ENCODE results near the gene KANK3. TPM values are rescaled to one million over a fixed set of nuclear protein-coding genes. Genes with fewer than 3 reads are reported as not detected.
"Not testable (repeated sequence)": the region's sequence is repeated elsewhere in the genome, so short reads cannot be mapped to it uniquely, and the experiment has no call there.

KANK3 gene
- total RNA-seq, 4 donors from 2014 or later: 3.2 to 10.5 (median 4.1) TPM

DNA sequence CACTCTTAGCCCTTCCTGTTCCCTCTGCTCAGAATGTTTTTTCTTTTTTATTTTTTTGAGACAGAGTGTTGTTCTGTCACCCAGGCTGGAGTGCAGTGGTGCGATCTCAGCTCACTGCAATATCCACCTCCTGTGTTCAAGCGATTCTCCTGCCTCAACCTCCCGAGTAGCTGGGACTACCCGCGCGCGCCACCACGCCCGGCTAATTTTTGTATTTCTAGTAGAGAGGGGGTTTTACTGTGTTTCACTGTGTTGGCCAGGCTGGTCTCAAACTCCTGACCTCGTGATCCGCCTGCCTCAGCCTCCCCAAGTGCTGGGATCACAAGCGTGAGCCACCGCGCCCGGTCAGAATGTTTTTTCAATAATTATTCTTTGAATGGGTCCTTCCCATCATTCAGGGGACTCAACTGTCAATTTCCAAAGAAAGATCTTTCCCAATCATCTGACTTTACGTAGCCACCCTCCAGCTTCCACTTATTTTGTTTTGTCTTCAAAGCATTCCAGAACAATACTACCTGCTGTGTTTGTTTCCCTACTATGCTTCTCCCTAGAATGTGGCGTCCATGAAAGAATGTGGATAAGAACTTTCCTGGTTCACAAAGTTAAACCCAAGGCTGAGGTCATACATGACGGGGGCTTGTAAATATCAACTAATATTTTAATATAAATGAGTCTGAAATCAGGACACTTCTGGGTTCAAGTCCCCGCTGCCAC, 23.1 kb downstream of the KANK3 start:
- peaks cover 0 to 7% (median 0%) of the 10 kb centered on the region in 4 donors for H3K36me3 ChIP-seq
- DNase-seq: no peak
- peak overlapping the region in 3 of 4 donors; percentile 76 to 88 (median 86) for H3K4me3 ChIP-seq
- intact Hi-C loops (cut with DNase I; ENCODE audit: low total_unique reads) (no loop called here), in situ Hi-C loops (cut with MboI; ENCODE audit: low pct_ligation_motif_present in 1 of 4, low pct_unique_long_range_greater_than_20kb in 1 of 4, low sequenced_read_pairs in 3 of 4) (loop anchor here in 1 of 4 donors (5.0 kb wide), 1 partner anchor 53 kb away; no protein-coding TSS in a partner anchor)
- TF ChIP-seq POLR2A (IDR thresholded peaks at IDR 0.05) (no peak), POLR2AphosphoS5 (IDR thresholded peaks at IDR 0.05) (no peak), EP300 (IDR thresholded peaks at IDR 0.05; ENCODE audit: low read depth) (no peak)
- TF ChIP-seq, protein P1, sequence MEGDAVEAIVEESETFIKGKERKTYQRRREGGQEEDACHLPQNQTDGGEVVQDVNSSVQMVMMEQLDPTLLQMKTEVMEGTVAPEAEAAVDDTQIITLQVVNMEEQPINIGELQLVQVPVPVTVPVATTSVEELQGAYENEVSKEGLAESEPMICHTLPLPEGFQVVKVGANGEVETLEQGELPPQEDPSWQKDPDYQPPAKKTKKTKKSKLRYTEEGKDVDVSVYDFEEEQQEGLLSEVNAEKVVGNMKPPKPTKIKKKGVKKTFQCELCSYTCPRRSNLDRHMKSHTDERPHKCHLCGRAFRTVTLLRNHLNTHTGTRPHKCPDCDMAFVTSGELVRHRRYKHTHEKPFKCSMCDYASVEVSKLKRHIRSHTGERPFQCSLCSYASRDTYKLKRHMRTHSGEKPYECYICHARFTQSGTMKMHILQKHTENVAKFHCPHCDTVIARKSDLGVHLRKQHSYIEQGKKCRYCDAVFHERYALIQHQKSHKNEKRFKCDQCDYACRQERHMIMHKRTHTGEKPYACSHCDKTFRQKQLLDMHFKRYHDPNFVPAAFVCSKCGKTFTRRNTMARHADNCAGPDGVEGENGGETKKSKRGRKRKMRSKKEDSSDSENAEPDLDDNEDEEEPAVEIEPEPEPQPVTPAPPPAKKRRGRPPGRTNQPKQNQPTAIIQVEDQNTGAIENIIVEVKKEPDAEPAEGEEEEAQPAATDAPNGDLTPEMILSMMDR (IDR thresholded peaks at IDR 0.05): no peak
- WGBS, 2 donors (ENCODE audit: low coverage in 1 of 2): 65 to 84% methylated on average over 5 to 19 of the region's 19 CpGs
- H3K4me1 ChIP-seq: peaks cover 20 to 29% (median 24%) of the 10 kb centered on the region in 4 donors
- H3K27ac ChIP-seq: peak overlapping the region; percentile 90 to 96 (median 94)
- no peaks in the 10 kb centered on the region for H3K27me3 ChIP-seq
- no peaks in the 10 kb centered on the region for H3K9me3 ChIP-seq

DNA sequence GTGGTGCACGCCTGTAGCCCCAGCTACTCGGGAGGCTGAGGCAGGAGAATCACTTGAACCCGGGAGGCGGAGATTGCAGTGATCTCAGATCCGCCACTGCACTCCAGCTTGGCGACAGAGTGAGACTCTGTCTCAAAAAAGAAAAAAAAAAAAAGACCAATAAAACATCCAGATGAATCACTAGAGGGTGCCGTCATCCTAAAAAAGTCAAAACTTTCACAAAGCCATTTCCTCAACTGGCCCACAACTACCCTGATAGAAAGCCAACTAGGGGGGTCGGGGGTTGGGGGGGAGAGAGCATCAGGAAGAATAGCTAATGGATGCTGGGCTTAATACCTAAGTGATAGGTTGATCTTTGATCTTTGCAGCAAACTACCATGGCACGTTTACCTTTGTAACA, 24.2 kb downstream of the KANK3 start:
- in situ Hi-C loops (cut with MboI; ENCODE audit: low pct_ligation_motif_present in 1 of 4, low pct_unique_long_range_greater_than_20kb in 1 of 4, low sequenced_read_pairs in 3 of 4); DNase-seq; intact Hi-C loops (cut with DNase I; ENCODE audit: low total_unique reads): not testable (repeated sequence)

DNA sequence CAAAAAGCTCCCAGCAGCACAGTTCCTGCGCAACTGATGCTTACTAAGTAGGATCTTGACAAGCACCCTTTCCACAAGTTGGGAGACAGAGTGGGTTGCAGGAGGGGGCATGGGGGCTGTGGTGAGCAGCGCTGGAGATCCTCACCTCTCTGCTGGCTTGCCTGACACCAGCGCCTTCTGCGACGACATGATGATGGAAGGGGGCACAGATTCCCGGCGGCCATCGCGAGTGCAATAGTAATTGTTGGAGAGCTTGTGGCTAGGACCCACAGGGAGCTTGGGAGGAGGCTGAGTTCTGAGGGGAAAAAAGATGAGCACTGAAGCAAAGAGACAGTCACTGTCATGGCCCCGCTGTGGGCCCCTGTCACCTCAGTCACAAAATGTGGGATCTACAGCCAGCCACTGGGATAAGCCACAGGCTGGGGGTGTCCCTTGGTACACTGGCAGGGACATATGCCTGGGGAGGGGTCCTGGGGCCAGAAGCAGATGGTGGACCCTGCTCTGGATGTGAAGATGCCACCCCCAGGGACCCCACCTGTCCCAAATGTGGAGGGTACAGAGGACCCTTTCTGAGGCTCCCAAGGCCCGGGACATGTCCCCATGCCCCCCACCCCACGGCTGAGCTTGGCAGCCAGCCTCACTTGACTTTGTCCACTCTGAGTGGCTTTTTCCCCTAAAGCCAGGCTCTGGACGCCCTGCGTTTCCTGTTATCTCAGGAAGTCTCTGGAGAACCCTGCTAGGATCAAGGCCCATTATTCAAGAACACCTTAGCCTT, 26.5 kb downstream of the KANK3 start:
- TF ChIP-seq EP300 (IDR thresholded peaks at IDR 0.05; ENCODE audit: low read depth) (no peak), POLR2A (IDR thresholded peaks at IDR 0.05) (no peak), POLR2AphosphoS5 (IDR thresholded peaks at IDR 0.05) (no peak)
- TF ChIP-seq, protein P1 (IDR thresholded peaks at IDR 0.05): no peak
- H3K27ac ChIP-seq: no peak overlapping the region
- peaks cover 9 to 20% (median 14%) of the 10 kb centered on the region in 4 donors for H3K4me1 ChIP-seq
- in situ Hi-C loops (cut with MboI; ENCODE audit: low pct_ligation_motif_present in 1 of 4, low pct_unique_long_range_greater_than_20kb in 1 of 4, low sequenced_read_pairs in 3 of 4): no loop called here
- no peaks in the 10 kb centered on the region for H3K27me3 ChIP-seq
- peaks cover 0 to 18% (median 5%) of the 10 kb centered on the region in 4 donors for H3K36me3 ChIP-seq
- no peak for DNase-seq
- no peaks in the 10 kb centered on the region for H3K9me3 ChIP-seq
- intact Hi-C loops (cut with DNase I; ENCODE audit: low total_unique reads): no loop called here
- 63 to 89% methylated on average over 2 to 14 of the region's 14 CpGs for WGBS, 2 donors (ENCODE audit: low coverage in 1 of 2)
- no peak overlapping the region for H3K4me3 ChIP-seq

More for the DNA sequence above, 24.2 kb downstream of the KANK3 start:
- H3K27ac ChIP-seq, H3K4me3 ChIP-seq, H3K27me3 ChIP-seq, H3K9me3 ChIP-seq: not testable (repeated sequence)
- peaks cover 20 to 29% (median 24%) of the 10 kb centered on the region in 4 donors for H3K4me1 ChIP-seq
- WGBS, 2 donors (ENCODE audit: low coverage in 1 of 2): 40 to 80% methylated on average over 1 to 9 of the region's 9 CpGs
- peaks cover 0 to 18% (median 4%) of the 10 kb centered on the region in 4 donors for H3K36me3 ChIP-seq

DNA sequence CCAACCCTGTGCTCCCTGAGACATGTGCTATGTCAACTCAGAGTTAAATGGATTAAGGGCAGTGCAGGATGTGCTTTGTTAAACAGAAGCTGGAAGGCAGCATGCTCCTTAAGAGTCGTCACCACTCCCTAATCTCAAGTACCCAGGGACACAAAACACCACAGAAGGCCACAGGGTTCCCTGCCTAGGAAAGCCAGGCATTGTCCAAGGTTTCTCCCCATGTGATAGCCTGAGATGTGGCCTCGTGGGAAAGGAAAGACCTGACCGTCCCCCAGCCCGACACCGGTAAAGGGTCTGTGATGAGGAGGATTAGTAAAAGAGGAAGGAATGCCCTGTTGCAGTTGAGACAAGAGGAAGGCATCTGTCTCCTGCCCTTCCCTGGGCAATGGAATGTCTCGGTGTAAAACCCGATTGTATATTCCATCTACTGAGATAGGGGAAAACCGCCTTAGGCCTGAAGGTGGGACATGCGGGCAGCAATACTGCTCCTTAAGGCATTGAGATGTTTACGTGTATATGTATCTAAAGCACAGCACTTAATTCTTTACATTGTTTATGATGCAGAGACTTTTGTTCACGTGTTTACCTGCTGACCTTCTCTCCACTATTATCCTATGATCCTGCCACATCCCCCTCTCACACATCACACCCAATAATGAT, 28.0 kb downstream of the KANK3 start:
- H3K27me3 ChIP-seq; in situ Hi-C loops (cut with MboI; ENCODE audit: low pct_ligation_motif_present in 1 of 4, low pct_unique_long_range_greater_than_20kb in 1 of 4, low sequenced_read_pairs in 3 of 4); H3K9me3 ChIP-seq; DNase-seq; H3K27ac ChIP-seq; H3K4me3 ChIP-seq; intact Hi-C loops (cut with DNase I; ENCODE audit: low total_unique reads): not testable (repeated sequence)
- H3K4me1 ChIP-seq: peaks cover 6 to 15% (median 10%) of the 10 kb centered on the region in 4 donors
- H3K36me3 ChIP-seq: peaks cover 0 to 25% (median 7%) of the 10 kb centered on the region in 4 donors
- 89 to 96% methylated on average over 9 to 11 of the region's 11 CpGs for WGBS, 2 donors (ENCODE audit: low coverage in 1 of 2)

Measured in transverse colon (tissue), 4 donors.